ENCODE measurements around the gene SERPINF2. TPM values are rescaled to one million over a fixed set of nuclear protein-coding genes. Genes with fewer than 3 reads are reported as not detected.

SERPINF2 gene
- total and polyA plus RNA-seq, 12 donors: 0.18 to 2.8 (median 0.76) TPM; not detected in 2

- Histone ChIP-seq H3K9me3 (no peaks in the 10 kb centered on the region), H3K4me1 (peaks cover 21 to 94% (median 61%) of the 10 kb centered on the region in 9 donors), H3K27ac (peak overlapping the region; percentile 89 to 95 (median 93)), H3K4me3 (peak overlapping the region in 8 of 10 donors; percentile 2 to 27 (median 14)), H3K36me3 (peaks cover 0 to 58% (median 9%) of the 10 kb centered on the region in 9 donors), H3K27me3 (no peaks in the 10 kb centered on the region)
- intact Hi-C loops (cut with DNase I): loop anchor here in 8 of 10 donors (2.0 to 10.0 kb wide), 11 partner anchors 56 to 208 kb away; partner anchors contain the start of genes WDR81 (in 2 of the 8), PRPF8 (in 1 of the 8) and TLCD2 (in 1 of the 8)
- 70 to 81% methylated on average over 19 of the region's 19 CpGs for WGBS, 2 donors
- ATAC-seq: peak in 6 of 8 donors; percentile 1 to 6 (median 4)
- DNase-seq: peak in 1 of 2 donors; percentile 46
- no peak for TF ChIP-seq CTCF (IDR thresholded peaks at IDR 0.05)
These were observed 40.6 kb downstream of the SERPINF2 start for GRCh38 chr17:1783271-1783670.

- H3K4me3 ChIP-seq: peak overlapping the region in 6 of 10 donors; percentile 2 to 27 (median 12)
- peak overlapping the region; percentile 89 to 95 (median 93) for H3K27ac ChIP-seq
- H3K4me1 ChIP-seq: peaks cover 21 to 92% (median 61%) of the 10 kb centered on the region in 9 donors
- peak; percentile 68 to 87 for DNase-seq
- intact Hi-C loops (cut with DNase I): loop anchor here in 9 of 10 donors (2.0 to 10.0 kb wide), 11 partner anchors 57 to 209 kb away; partner anchors contain the start of genes WDR81 (in 2 of the 9), PRPF8 (in 1 of the 9) and TLCD2 (in 1 of the 9)
- no peaks in the 10 kb centered on the region for H3K9me3 ChIP-seq
- peak; percentile 37 to 82 (median 70) for TF ChIP-seq CTCF (IDR thresholded peaks at IDR 0.05)
- 48 to 52% methylated on average over 16 of the region's 16 CpGs for WGBS, 2 donors
- no peaks in the 10 kb centered on the region for H3K27me3 ChIP-seq
- H3K36me3 ChIP-seq: peaks cover 0 to 51% (median 9%) of the 10 kb centered on the region in 9 donors
- peak; percentile 78 to 85 (median 84) for ATAC-seq
These were observed 41.4 kb downstream of the SERPINF2 start for GRCh38 chr17:1783834-1784611.

- H3K4me1 ChIP-seq: peaks cover 21 to 85% (median 60%) of the 10 kb centered on the region in 9 donors
- H3K4me3 ChIP-seq: no peak overlapping the region
- peaks cover 0 to 32% (median 4%) of the 10 kb centered on the region in 9 donors for H3K36me3 ChIP-seq
- no peaks in the 10 kb centered on the region for H3K27me3 ChIP-seq
- WGBS, 2 donors: 30 to 37% methylated on average over 4 of the region's 4 CpGs
- intact Hi-C loops (cut with DNase I): loop anchor here in 5 of 10 donors (2.0 to 10.0 kb wide), 7 partner anchors 43 to 211 kb away; partner anchors contain the start of gene SMYD4 (in 1 of the 5)
- H3K27ac ChIP-seq: peak overlapping the region; percentile 52 to 95 (median 84)
- no peak for TF ChIP-seq CTCF (IDR thresholded peaks at IDR 0.05)
- ATAC-seq (peak in 5 of 8 donors; percentile 7 to 36 (median 11)), DNase-seq (peak; percentile 55 to 64)
- H3K9me3 ChIP-seq: no peaks in the 10 kb centered on the region
These were observed 43.3 kb downstream of the SERPINF2 start for GRCh38 chr17:1785930-1786329.

- ATAC-seq (peak in 1 of 8 donors; percentile 4), DNase-seq (no peak)
- Histone ChIP-seq H3K4me1 (peaks cover 21 to 77% (median 57%) of the 10 kb centered on the region in 9 donors), H3K27ac (peak overlapping the region; percentile 52 to 95 (median 84)), H3K36me3 (peaks cover 0 to 24% (median 0%) of the 10 kb centered on the region in 9 donors), H3K9me3 (no peaks in the 10 kb centered on the region), H3K4me3 (peak overlapping the region in 1 of 10 donors; percentile 5), H3K27me3 (no peaks in the 10 kb centered on the region)
- no peak for TF ChIP-seq CTCF (IDR thresholded peaks at IDR 0.05)
- WGBS, 2 donors: 76 to 84% methylated on average over 7 of the region's 7 CpGs
- intact Hi-C loops (cut with DNase I): loop anchor here in 5 of 10 donors (2.0 to 10.0 kb wide), 6 partner anchors 42 to 212 kb away; partner anchors contain the start of gene SMYD4 (in 1 of the 5)
These were observed 44.0 kb downstream of the SERPINF2 start for GRCh38 chr17:1786708-1787107.

Data from heart right ventricle (tissue), 16 donors.